ENCODE measurements around the gene ALDH1A3.

Gene ALDH1A3

GRCh38 chr15:100859970-100860828 lies 19.4 kb upstream of the ALDH1A3 start:
- DNase-seq (ENCODE audit: low spot score) = no peak

- DNase-seq (ENCODE audit: low spot score) = no peak
These were observed 18.7 kb upstream of the ALDH1A3 start for GRCh38 chr15:100860829-100861510.

- DNase-seq (ENCODE audit: low spot score) = no peak
These were observed 18.1 kb upstream of the ALDH1A3 start for GRCh38 chr15:100861511-100861991.

GRCh38 chr15:100862162-100862561 lies 17.5 kb upstream of the ALDH1A3 start:
- no peak for DNase-seq (ENCODE audit: low spot score)

- no peak for DNase-seq (ENCODE audit: low spot score)
These were observed 16.4 kb upstream of the ALDH1A3 start for GRCh38 chr15:100863075-100863795.

- DNase-seq (ENCODE audit: low spot score) = peak; percentile 78
These were observed 15.8 kb upstream of the ALDH1A3 start for GRCh38 chr15:100863796-100864267.

- DNase-seq (ENCODE audit: low spot score) = no peak
These were observed 13.0 kb upstream of the ALDH1A3 start for GRCh38 chr15:100866386-100867330.

GRCh38 chr15:100867433-100867832 lies 12.2 kb upstream of the ALDH1A3 start:
- no peak for DNase-seq (ENCODE audit: low spot score)

- DNase-seq (ENCODE audit: low spot score) = no peak
These were observed 10.3 kb upstream of the ALDH1A3 start for GRCh38 chr15:100869151-100869999.

- peak; percentile 79 for DNase-seq (ENCODE audit: low spot score)
These were observed 6.5 kb upstream of the ALDH1A3 start for GRCh38 chr15:100873029-100873677.

GRCh38 chr15:100875495-100875894 lies 4.1 kb upstream of the ALDH1A3 start:
- no peak for DNase-seq (ENCODE audit: low spot score)

- DNase-seq (ENCODE audit: low spot score) = no peak
These were observed 3.7 kb upstream of the ALDH1A3 start for GRCh38 chr15:100875976-100876375.

GRCh38 chr15:100877551-100877950 lies 2.1 kb upstream of the ALDH1A3 start:
- DNase-seq (ENCODE audit: low spot score) = no peak

- no peak for DNase-seq (ENCODE audit: low spot score)
These were observed 1.5 kb upstream of the ALDH1A3 start for GRCh38 chr15:100878130-100878529.

GRCh38 chr15:100878648-100879047 lies 983 bp upstream of the ALDH1A3 start:
- DNase-seq (ENCODE audit: low spot score) = no peak

GRCh38 chr15:100879061-100879463 lies 569 bp upstream of the ALDH1A3 start:
- DNase-seq (ENCODE audit: low spot score) = no peak

- no peak for DNase-seq (ENCODE audit: low spot score)
These were observed 687 bp downstream of the ALDH1A3 start for GRCh38 chr15:100880139-100880896.

GRCh38 chr15:100880897-100881242 lies 1.2 kb downstream of the ALDH1A3 start:
- DNase-seq (ENCODE audit: low spot score) = no peak

Data from AG08396 (cell line).